Measurements from ENCODE around the gene CTSW.

GRCh38 chr11:65888163-65888814 lies 8.7 kb downstream of the CTSW start, which contains the start of gene FIBP:
- TF ChIP-seq EZH2 (IDR thresholded peaks at IDR 0.05) = no peak
- TF ChIP-seq POLR2AphosphoS5 (IDR thresholded peaks at IDR 0.05; ENCODE audit: borderline replicate concordance, low read depth, low read length) = peak; percentile 97
- TF ChIP-seq FOXP2 (optimal IDR thresholded peaks at IDR 0.05; ENCODE audit: control extremely low read depth, extremely low read length, insufficient read depth) = no peak
